CD8-positive, alpha-beta memory T cell (primary cell): ENCODE data around the gene DEDD. TPM values are rescaled to one million over a fixed set of nuclear protein-coding genes. Genes with fewer than 3 reads are reported as not detected.
A peak's percentile ranks its signal among the peaks of the same experiment; 100 is the strongest.

Experiments used
- CTCF ChIA-PET: fragments of 350-600 bp; sonication (Branson Sonifier 250); formaldehyde crosslinking; loops from one replicate; lab custom pipeline; 2021; ENCODE audit warnings: antibody characterized with exemption; lab: Charles Lee
- POLR2A ChIA-PET: fragments of 350-600 bp; sonication (Branson Sonifier 250); formaldehyde crosslinking; loops from one replicate; lab custom pipeline; 2021; ENCODE audit warnings: antibody characterized with exemption; lab: Charles Lee
- DNase-seq, 5 donors: peaks; one replicate each; pipeline versions ENCODE4 v3.0.0 to v3.0.0-alpha.2; 2020 to 2022; ENCODE audit warnings: mixed read lengths in 1 of 5
- H3K27ac ChIP-seq: one replicate; pipeline ENCODE4 v1.7.0; 2013; ENCODE audit warnings: low read depth, mild to moderate bottlenecking, low read length, moderate library complexity
- H3K27me3 ChIP-seq: 2 replicates; pipeline ENCODE4 v1.7.0; 2013; ENCODE audit warnings: low read length, mild to moderate bottlenecking; ENCODE audit not compliant: insufficient read depth, poor library complexity, severe bottlenecking
- H3K36me3 ChIP-seq: 2 replicates; pipeline ENCODE4 v1.7.0; 2013; ENCODE audit warnings: mild to moderate bottlenecking, low read length, moderate library complexity; ENCODE audit not compliant: insufficient read depth
- H3K4me1 ChIP-seq: 2 replicates; pipeline ENCODE4 v1.7.0; 2013; ENCODE audit warnings: mild to moderate bottlenecking, low read length, moderate library complexity; ENCODE audit not compliant: insufficient read depth
- H3K4me3 ChIP-seq: 2 replicates; pipeline ENCODE4 v1.7.0; 2013; ENCODE audit warnings: mild to moderate bottlenecking, low read length
- H3K9me3 ChIP-seq: 2 replicates; pipeline ENCODE4 v1.7.0; 2013; ENCODE audit warnings: mild to moderate bottlenecking, low read length
- H3K27ac Mint-ChIP-seq, 8 donors: one replicate each; pipeline ENCODE4 v1.8.0; 2020 to 2021; ENCODE audit warnings: mixed read lengths in 8 of 8, mild to moderate bottlenecking in 6 of 8, inconsistent platforms in 3 of 8, moderate library complexity in 3 of 8
- H3K27me3 Mint-ChIP-seq, 2 donors: one replicate each; pipeline ENCODE4 v1.8.0; 2020 to 2021; ENCODE audit warnings: mixed read lengths in 2 of 2, mild to moderate bottlenecking in 1 of 2, moderate library complexity in 1 of 2
- H3K36me3 Mint-ChIP-seq, 3 donors: one replicate each; pipeline ENCODE4 v1.8.0; 2020 to 2021; ENCODE audit warnings: mixed read lengths in 3 of 3, inconsistent platforms in 1 of 3, mild to moderate bottlenecking in 1 of 3
- H3K4me1 Mint-ChIP-seq, 3 donors: one replicate each; pipeline ENCODE4 v1.8.0; 2020 to 2021; ENCODE audit warnings: mixed read lengths in 3 of 3, inconsistent platforms in 1 of 3, mild to moderate bottlenecking in 1 of 3
- H3K4me3 Mint-ChIP-seq, 7 donors: one replicate each; pipeline ENCODE4 v1.8.0; 2020 to 2021; ENCODE audit warnings: mixed read lengths in 7 of 7, mild to moderate bottlenecking in 6 of 7, moderate library complexity in 4 of 7, inconsistent platforms in 2 of 7
- H3K9me3 Mint-ChIP-seq, 5 donors: one replicate each; pipeline ENCODE4 v1.8.0; 2020 to 2022; ENCODE audit warnings: mixed read lengths in 5 of 5, mild to moderate bottlenecking in 3 of 5, moderate library complexity in 2 of 5, inconsistent platforms in 1 of 5
- polyA plus RNA-seq: library from polyadenylated mRNA; unstranded; fragments of 300-500 nt; fragmentation: Illumina TruSeq; gene quantifications from one replicate; pipeline ENCODE4 v1.2.3, GENCODE V29; 2021
- total RNA-seq, 2 experiments: library from RNA; stranded (reverse); gene quantifications; one replicate each; pipeline ENCODE4 v1.2.3, GENCODE V29; 2021

The DEDD gene
- total and polyA plus RNA-seq, 3 experiments from 2014 or later: 30.0 to 41.9 (median 41.0) TPM

DNA sequence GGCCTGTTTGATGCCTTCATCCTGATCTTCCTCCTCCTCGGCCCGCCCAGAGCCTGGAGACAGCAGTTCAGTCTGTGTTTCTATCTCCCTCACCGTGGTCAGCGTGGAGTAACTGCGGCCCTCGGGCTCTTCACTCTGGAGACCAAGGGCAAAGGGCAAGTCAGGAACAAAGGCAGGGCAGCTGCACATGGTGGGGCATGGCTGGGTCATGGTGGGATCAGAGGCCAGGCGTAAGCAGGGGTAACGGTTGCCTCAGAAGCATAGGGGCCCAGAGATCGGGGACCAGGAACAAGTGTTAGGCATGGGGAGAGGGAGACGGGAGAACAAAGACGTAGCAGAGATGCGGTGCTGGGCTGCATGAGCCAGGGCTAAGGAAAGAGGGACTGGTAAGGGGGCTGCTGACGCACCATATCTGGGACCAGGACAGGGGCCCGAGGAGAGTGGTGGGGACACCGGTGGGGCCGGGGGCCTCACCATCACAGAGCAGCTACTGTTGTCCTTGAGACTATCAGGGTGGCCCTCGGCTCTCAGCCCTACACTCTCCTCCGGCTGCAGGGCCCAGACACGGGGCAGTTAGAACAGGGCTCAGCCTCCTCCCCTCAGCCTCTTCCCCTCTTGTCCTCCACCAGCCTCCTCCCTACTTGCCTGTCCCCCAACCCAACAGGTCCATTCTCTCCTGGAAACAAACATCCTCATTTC lies 59.6 kb downstream of the DEDD start:
- no peak overlapping the region for H3K4me3 ChIP-seq
- H3K4me1 Mint-ChIP-seq: peaks cover 25 to 32% (median 31%) of the 10 kb centered on the region in 3 donors
- no peaks in the 10 kb centered on the region for H3K27me3 ChIP-seq
- H3K36me3 Mint-ChIP-seq: peaks cover 0 to 18% (median 0%) of the 10 kb centered on the region in 3 donors
- H3K27ac Mint-ChIP-seq: peak overlapping the region in 4 of 8 donors; percentile 4 to 74 (median 28)
- no peaks in the 10 kb centered on the region for H3K9me3 Mint-ChIP-seq
- H3K27ac ChIP-seq: no peak overlapping the region
- no peak overlapping the region for H3K4me3 Mint-ChIP-seq
- POLR2A ChIA-PET: no interaction called here
- peaks cover 0 to 2% of the 10 kb centered on the region in 2 donors for H3K27me3 Mint-ChIP-seq
- H3K4me1 ChIP-seq: peaks cover 25% of the 10 kb centered on the region
- H3K36me3 ChIP-seq: no peaks in the 10 kb centered on the region
- no peaks in the 10 kb centered on the region for H3K9me3 ChIP-seq
- no peak for DNase-seq
- CTCF ChIA-PET: interaction anchor here (0.6 to 10.9 kb wide), 5 partner anchors 23 to 83 kb away, joined by 3 to 128 read pairs (median 61); partner anchors contain the start of genes KLHDC9, TSTD1 and USF1

DNA sequence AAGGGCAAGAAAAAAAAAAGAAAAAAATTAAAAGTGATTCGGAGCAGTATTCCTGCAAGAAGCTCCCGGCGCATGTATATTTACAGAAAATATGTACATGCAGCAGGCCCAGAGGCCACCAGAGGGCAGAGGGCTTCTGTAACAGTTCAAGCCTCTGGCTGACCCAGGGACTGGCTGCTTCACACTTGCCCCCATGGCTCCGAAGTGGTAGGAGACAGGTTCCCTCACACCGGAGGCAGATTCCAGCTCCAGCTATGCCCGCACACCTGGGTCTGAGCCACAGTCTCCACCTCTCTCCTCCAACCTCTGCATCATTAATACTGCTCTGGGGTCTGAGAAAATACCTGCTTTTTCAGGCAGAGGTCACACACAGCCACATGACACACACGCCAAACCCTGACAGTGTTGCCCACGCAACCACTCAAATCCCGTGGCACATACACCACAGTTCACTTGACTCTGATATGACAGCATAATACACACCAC lies 60.5 kb downstream of the DEDD start:
- CTCF ChIA-PET: interaction anchor here (0.6 to 10.9 kb wide), 13 partner anchors 10 to 94 kb away, joined by 3 to 128 read pairs (median 6); partner anchors contain the start of genes F11R, KLHDC9, NIT1 and PFDN2
- peak overlapping the region in 1 of 7 donors; percentile 59 for H3K4me3 Mint-ChIP-seq
- H3K27ac Mint-ChIP-seq: peak overlapping the region in 7 of 8 donors; percentile 17 to 88 (median 70)

More for the DNA sequence above, 60.5 kb downstream of the DEDD start:
- H3K27ac ChIP-seq: no peak overlapping the region
- POLR2A ChIA-PET: interaction anchor here (1.0 kb wide), 1 partner anchor 26 kb away, joined by 3 read pairs; no protein-coding TSS in a partner anchor
- H3K9me3 ChIP-seq: no peaks in the 10 kb centered on the region
- no peak overlapping the region for H3K4me3 ChIP-seq
- Mint-ChIP-seq H3K36me3 (peaks cover 0 to 25% (median 1%) of the 10 kb centered on the region in 3 donors), H3K9me3 (no peaks in the 10 kb centered on the region), H3K4me1 (peaks cover 33 to 42% (median 41%) of the 10 kb centered on the region in 3 donors), H3K27me3 (peaks cover 0 to 2% of the 10 kb centered on the region in 2 donors)
- DNase-seq: peak in 4 of 5 donors; percentile 24 to 66 (median 41)
- H3K36me3 ChIP-seq: no peaks in the 10 kb centered on the region
- peaks cover 34% of the 10 kb centered on the region for H3K4me1 ChIP-seq
- no peaks in the 10 kb centered on the region for H3K27me3 ChIP-seq

Other genes with a start within 250 kb of the DEDD start
- not detected for gene ITLN1, start 247.5 kb downstream of the DEDD start, total RNA-seq
- not detected for gene ITLN1, start 247.5 kb downstream of the DEDD start, polyA plus RNA-seq
- gene ITLN2, start 177.9 kb downstream of the DEDD start, total RNA-seq: not detected
- not detected for gene ITLN2, start 177.9 kb downstream of the DEDD start, polyA plus RNA-seq
- gene F11R, start 111.5 kb downstream of the DEDD start, total RNA-seq: 10 to 100 TPM; 11.6 to 14.1 TPM
- 18.3 TPM for gene F11R, start 111.5 kb downstream of the DEDD start, polyA plus RNA-seq
- gene TSTD1, start 93.7 kb downstream of the DEDD start, total RNA-seq: 10 to 100 TPM; 40.2 to 46.1 TPM
- gene TSTD1, start 93.7 kb downstream of the DEDD start, polyA plus RNA-seq: 288 TPM
- gene USF1, start 86.7 kb downstream of the DEDD start, total RNA-seq: 10 to 100 TPM; 63.3 to 67.7 TPM
- 6.7 TPM for gene USF1, start 86.7 kb downstream of the DEDD start, polyA plus RNA-seq
- gene ARHGAP30, start 62.8 kb downstream of the DEDD start, total RNA-seq: 100 to 1,000 TPM; 147 to 149 TPM
- 213 TPM for gene ARHGAP30, start 62.8 kb downstream of the DEDD start, polyA plus RNA-seq
- gene NECTIN4, start 43.1 kb downstream of the DEDD start, total RNA-seq: under 1 TPM; 0.09 TPM
- gene NECTIN4, start 43.1 kb downstream of the DEDD start, polyA plus RNA-seq: not detected
- under 1 TPM; 0.42 to 0.49 TPM for gene KLHDC9, start 34.3 kb downstream of the DEDD start, total RNA-seq
- not detected for gene KLHDC9, start 34.3 kb downstream of the DEDD start, polyA plus RNA-seq
- gene PFDN2, start 14.6 kb downstream of the DEDD start, total RNA-seq: 100 to 1,000 TPM; 133 to 142 TPM
- gene PFDN2, start 14.6 kb downstream of the DEDD start, polyA plus RNA-seq: 96.4 TPM
- gene NIT1, start 14.6 kb downstream of the DEDD start, total RNA-seq: 10 to 100 TPM; 33.9 to 36.3 TPM
- gene NIT1, start 14.6 kb downstream of the DEDD start, polyA plus RNA-seq: 16.7 TPM
- gene UFC1, start 21.3 kb upstream of the DEDD start, total RNA-seq: 100 to 1,000 TPM; 109 to 118 TPM
- gene UFC1, start 21.3 kb upstream of the DEDD start, polyA plus RNA-seq: 174 TPM
- 10 to 100 TPM; 26.1 to 27.4 TPM for gene USP21, start 26.8 kb upstream of the DEDD start, total RNA-seq
- 28.3 TPM for gene USP21, start 26.8 kb upstream of the DEDD start, polyA plus RNA-seq
- gene PPOX, start 33.8 kb upstream of the DEDD start, total RNA-seq: 10 to 100 TPM; 24.4 to 31.3 TPM
- 17.6 TPM for gene PPOX, start 33.8 kb upstream of the DEDD start, polyA plus RNA-seq
- gene B4GALT3, start 44.8 kb upstream of the DEDD start, total RNA-seq: 10 to 100 TPM; 59.4 to 60.9 TPM
- 58.9 TPM for gene B4GALT3, start 44.8 kb upstream of the DEDD start, polyA plus RNA-seq
- under 1 TPM; 0.37 to 0.58 TPM for gene ADAMTS4, start 66.4 kb upstream of the DEDD start, total RNA-seq
- gene ADAMTS4, start 66.4 kb upstream of the DEDD start, polyA plus RNA-seq: 0.17 TPM
- 10 to 100 TPM; 93.5 to 97.1 TPM for gene NDUFS2, start 69.7 kb upstream of the DEDD start, total RNA-seq
- 82.1 TPM for gene NDUFS2, start 69.7 kb upstream of the DEDD start, polyA plus RNA-seq
- 1 to 10 TPM; 4.1 to 5.1 TPM for gene FCER1G, start 82.6 kb upstream of the DEDD start, total RNA-seq
- gene FCER1G, start 82.6 kb upstream of the DEDD start, polyA plus RNA-seq: 19.0 TPM
- not detected for gene APOA2, start 91.0 kb upstream of the DEDD start, total RNA-seq
- gene APOA2, start 91.0 kb upstream of the DEDD start, polyA plus RNA-seq: not detected
- 10 to 100 TPM; 24.7 to 26.1 TPM for gene TOMM40L, start 93.4 kb upstream of the DEDD start, total RNA-seq
- gene TOMM40L, start 93.4 kb upstream of the DEDD start, polyA plus RNA-seq: 6.9 TPM
- not detected for gene NR1I3, start 105.5 kb upstream of the DEDD start, total RNA-seq
- not detected for gene NR1I3, start 105.5 kb upstream of the DEDD start, polyA plus RNA-seq
- not detected for gene PCP4L1, start 126.1 kb upstream of the DEDD start, total RNA-seq
- gene PCP4L1, start 126.1 kb upstream of the DEDD start, polyA plus RNA-seq: not detected
- 1 to 10 TPM; 1.8 to 1.9 TPM for gene MPZ, start 177.3 kb upstream of the DEDD start, total RNA-seq
- not detected for gene MPZ, start 177.3 kb upstream of the DEDD start, polyA plus RNA-seq
- gene SDHC, start 181.7 kb upstream of the DEDD start, total RNA-seq: 100 to 1,000 TPM; 226 to 232 TPM
- gene SDHC, start 181.7 kb upstream of the DEDD start, polyA plus RNA-seq: 199 TPM
- gene CFAP126, start 235.2 kb upstream of the DEDD start, total RNA-seq: not detected
- gene CFAP126, start 235.2 kb upstream of the DEDD start, polyA plus RNA-seq: not detected